ENCODE data around the gene IPO13. TPM values are rescaled to one million over a fixed set of nuclear protein-coding genes. Genes with fewer than 3 reads are reported as not detected.

The IPO13 gene
- total and polyA plus RNA-seq, 7 donors: 26.8 to 140 (median 93.0) TPM

DNA sequence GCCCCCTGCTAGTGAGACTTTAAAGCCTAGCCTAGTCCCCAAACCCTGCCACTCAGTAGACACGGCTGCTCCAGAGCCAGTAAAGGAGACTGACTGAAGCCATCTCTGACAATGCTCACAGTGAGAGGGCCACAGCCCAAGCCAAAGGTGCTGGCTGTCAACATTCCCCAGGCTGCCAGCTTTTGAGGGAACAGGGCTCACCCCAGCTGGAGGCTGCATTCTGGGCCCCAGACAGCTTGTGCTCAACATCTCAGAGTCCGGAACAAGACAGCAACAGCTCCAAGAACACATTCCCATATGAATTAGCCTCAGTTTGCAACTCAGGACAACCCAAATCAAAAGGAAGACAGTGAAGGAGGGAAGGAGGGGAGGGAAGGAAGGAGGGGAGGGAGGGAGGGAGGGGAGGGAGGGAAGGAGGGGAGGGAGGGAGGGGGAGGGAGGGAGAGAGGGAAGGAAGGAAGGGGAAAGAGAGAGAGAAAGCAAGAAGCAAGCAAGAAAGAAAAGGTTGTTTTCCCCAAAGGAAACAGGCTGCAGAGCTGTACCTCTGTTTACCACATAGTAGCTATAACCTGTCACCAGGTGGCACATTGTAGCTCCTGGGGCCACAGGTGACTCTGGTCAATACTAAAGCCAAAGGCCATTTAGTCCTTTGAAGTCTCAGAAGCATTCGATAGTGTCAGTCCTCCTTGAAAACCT lies 7.7 kb upstream of the IPO13 start:
- H3K27me3 ChIP-seq (ENCODE audit: insufficient read depth in 3 of 3, low read length in 2 of 3): no peaks in the 10 kb centered on the region
- no peaks in the 10 kb centered on the region for H3K36me3 ChIP-seq (ENCODE audit: insufficient read depth in 1 of 2, low read depth in 1 of 2)
- DNase-seq (peak in 1 of 2 donors; percentile 79), ATAC-seq (peak in 2 of 4 donors; percentile 65 to 68)
- TF ChIP-seq, protein P1, sequence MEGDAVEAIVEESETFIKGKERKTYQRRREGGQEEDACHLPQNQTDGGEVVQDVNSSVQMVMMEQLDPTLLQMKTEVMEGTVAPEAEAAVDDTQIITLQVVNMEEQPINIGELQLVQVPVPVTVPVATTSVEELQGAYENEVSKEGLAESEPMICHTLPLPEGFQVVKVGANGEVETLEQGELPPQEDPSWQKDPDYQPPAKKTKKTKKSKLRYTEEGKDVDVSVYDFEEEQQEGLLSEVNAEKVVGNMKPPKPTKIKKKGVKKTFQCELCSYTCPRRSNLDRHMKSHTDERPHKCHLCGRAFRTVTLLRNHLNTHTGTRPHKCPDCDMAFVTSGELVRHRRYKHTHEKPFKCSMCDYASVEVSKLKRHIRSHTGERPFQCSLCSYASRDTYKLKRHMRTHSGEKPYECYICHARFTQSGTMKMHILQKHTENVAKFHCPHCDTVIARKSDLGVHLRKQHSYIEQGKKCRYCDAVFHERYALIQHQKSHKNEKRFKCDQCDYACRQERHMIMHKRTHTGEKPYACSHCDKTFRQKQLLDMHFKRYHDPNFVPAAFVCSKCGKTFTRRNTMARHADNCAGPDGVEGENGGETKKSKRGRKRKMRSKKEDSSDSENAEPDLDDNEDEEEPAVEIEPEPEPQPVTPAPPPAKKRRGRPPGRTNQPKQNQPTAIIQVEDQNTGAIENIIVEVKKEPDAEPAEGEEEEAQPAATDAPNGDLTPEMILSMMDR (IDR thresholded peaks at IDR 0.05): no peak
- intact Hi-C loops (cut with DNase I): loop anchor here in 1 of 2 donors (5.0 to 10.0 kb wide), 2 partner anchors 274 to 412 kb away; no protein-coding TSS in a partner anchor
- WGBS, 3 donors: 37 to 56% (median 44%) methylated on average over 3 of the region's 3 CpGs
- H3K27ac ChIP-seq: no peak overlapping the region
- peaks cover 14% of the 10 kb centered on the region for H3K4me1 ChIP-seq
- H3K4me3 ChIP-seq: no peak overlapping the region
- H3K9me3 ChIP-seq: no peaks in the 10 kb centered on the region

- Histone ChIP-seq H3K27me3 (ENCODE audit: insufficient read depth in 3 of 3, low read length in 2 of 3) (no peaks in the 10 kb centered on the region), H3K36me3 (ENCODE audit: insufficient read depth in 1 of 2, low read depth in 1 of 2) (no peaks in the 10 kb centered on the region), H3K9me3 (no peaks in the 10 kb centered on the region), H3K4me1 (peaks cover 8% of the 10 kb centered on the region), H3K4me3 (no peak overlapping the region), H3K27ac (no peak overlapping the region)
- intact Hi-C loops (cut with DNase I): loop anchor here in 1 of 2 donors (10.0 kb wide), 1 partner anchor 408 kb away; the partner anchor contains the start of gene PTPRF
- ATAC-seq (no peak), DNase-seq (no peak)
- WGBS, 3 donors: 87 to 90% (median 90%) methylated on average over 3 of the region's 3 CpGs
- TF ChIP-seq, protein P1 (IDR thresholded peaks at IDR 0.05): no peak
These were observed 4.3 kb upstream of the IPO13 start for GRCh38 chr1:43942411-43942810.

- H3K27ac ChIP-seq: no peak overlapping the region
- no peaks in the 10 kb centered on the region for H3K27me3 ChIP-seq (ENCODE audit: insufficient read depth in 3 of 3, low read length in 2 of 3)
- 85 to 100% (median 91%) methylated on average over 1 of the region's 1 CpG for WGBS, 3 donors
- TF ChIP-seq, protein P1 (IDR thresholded peaks at IDR 0.05): no peak
- peaks cover 31% of the 10 kb centered on the region for H3K4me1 ChIP-seq
- ATAC-seq (no peak), DNase-seq (no peak)
- H3K9me3 ChIP-seq: no peaks in the 10 kb centered on the region
- H3K36me3 ChIP-seq (ENCODE audit: insufficient read depth in 1 of 2, low read depth in 1 of 2): peaks cover 0 to 6% of the 10 kb centered on the region in 2 donors
- H3K4me3 ChIP-seq: no peak overlapping the region
- intact Hi-C loops (cut with DNase I): loop anchor here in 1 of 2 donors (10.0 kb wide), 1 partner anchor 410 kb away; the partner anchor contains the start of gene PTPRF
These were observed 1.9 kb upstream of the IPO13 start for GRCh38 chr1:43944860-43945259.

DNA sequence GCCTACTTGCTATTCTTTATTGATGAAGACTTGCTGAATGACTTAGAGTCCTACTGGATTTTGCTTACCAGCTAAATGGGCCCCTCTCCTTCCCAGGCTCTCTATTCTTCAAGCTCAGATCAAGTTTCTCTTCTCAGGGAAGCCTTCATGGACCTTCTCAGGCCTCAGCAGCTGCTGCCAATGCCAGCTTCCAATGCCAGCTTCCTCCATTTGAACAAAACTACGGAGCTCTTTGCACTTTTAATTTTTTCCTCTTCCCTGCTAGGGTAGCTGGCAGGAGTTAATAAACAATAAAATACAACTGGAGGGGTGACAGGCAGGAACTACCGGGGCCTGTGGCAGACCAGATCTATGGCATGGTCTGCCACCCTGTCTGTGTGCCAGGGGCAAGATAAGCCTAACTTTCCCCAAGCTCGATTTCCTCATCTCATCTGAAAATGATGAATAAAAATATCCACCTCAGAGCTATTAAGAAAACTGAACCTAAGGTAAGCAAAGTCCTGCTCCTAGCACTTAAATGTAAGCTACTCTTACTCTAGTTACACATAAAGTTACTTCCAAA lies 995 bp upstream of the IPO13 start:
- H3K4me1 ChIP-seq: peaks cover 40% of the 10 kb centered on the region
- intact Hi-C loops (cut with DNase I): loop anchor here in 1 of 2 donors (10.0 kb wide), 1 partner anchor 411 kb away; the partner anchor contains the start of gene PTPRF
- peak overlapping the region; percentile 79 for H3K4me3 ChIP-seq
- TF ChIP-seq, protein P1 (IDR thresholded peaks at IDR 0.05): no peak
- H3K36me3 ChIP-seq (ENCODE audit: insufficient read depth in 1 of 2, low read depth in 1 of 2): peaks cover 0 to 15% of the 10 kb centered on the region in 2 donors
- no peaks in the 10 kb centered on the region for H3K9me3 ChIP-seq
- ATAC-seq (no peak), DNase-seq (no peak)
- WGBS, 3 donors: 6 to 11% (median 7%) methylated on average over 3 of the region's 3 CpGs
- peak overlapping the region; percentile 99 for H3K27ac ChIP-seq
- H3K27me3 ChIP-seq (ENCODE audit: insufficient read depth in 3 of 3, low read length in 2 of 3): no peaks in the 10 kb centered on the region

Data from psoas muscle (tissue), 8 donors.